PC-9 (cell line): ENCODE data around the gene TRIP11. TPM values are rescaled to one million over a fixed set of nuclear protein-coding genes. Genes with fewer than 3 reads are reported as not detected.

Experiments
- BruUV-seq: library from RNA; stranded (reverse); fragments of 400-500 nt; replicated peaks from 2 replicates; lab custom pipeline; 2021; lab: Mats Ljungman, UMichigan
- CTCF ChIA-PET: fragments of 300-600 bp; sonication (Branson Sonifier 250); formaldehyde crosslinking; loops from one replicate; lab custom pipeline; 2022; ENCODE audit warnings: antibody characterized with exemption; lab: Charles Lee
- POLR2A ChIA-PET: fragments of 300-600 bp; sonication (Branson Sonifier 250); formaldehyde crosslinking; loops from one replicate; lab custom pipeline; 2022; ENCODE audit warnings: antibody characterized with exemption; ENCODE audit not compliant: unreplicated experiment; lab: Charles Lee
- DNase-seq, 2 experiments: peaks; one replicate each; pipeline versions ENCODE4 v3.0.0 to v3.0.0-alpha.2; 2015 to 2022; ENCODE audit warnings: mixed read lengths in 1 of 2
- H2AFZ ChIP-seq: fragments of 200-600 bp; sonication (generic); 2 replicates; pipeline ENCODE4 v1.8.1; 2017; ENCODE audit warnings: antibody characterized with exemption
- H3F3A ChIP-seq: fragments of 200-600 bp; sonication (generic); 2 replicates; pipeline ENCODE4 v1.8.1; 2017; ENCODE audit warnings: antibody characterized with exemption, mild to moderate bottlenecking, low read depth; ENCODE audit not compliant: insufficient read depth
- H3K27ac ChIP-seq: fragments of 200-600 bp; sonication (generic); 2 replicates; pipeline ENCODE4 v1.6.1; 2016; ENCODE audit warnings: mixed run types
- H3K27me3 ChIP-seq: fragments of 200-600 bp; sonication (generic); 2 replicates; pipeline ENCODE4 v1.6.1; 2016; ENCODE audit warnings: low read depth, mixed run types; ENCODE audit not compliant: insufficient read depth
- H3K36me3 ChIP-seq: fragments of 200-600 bp; sonication (generic); 2 replicates; pipeline ENCODE4 v1.6.1; 2016; ENCODE audit warnings: low read depth, mixed run types
- H3K4me1 ChIP-seq: fragments of 200-600 bp; sonication (generic); replicated peaks from 2 replicates; pipeline ENCODE4 v1.6.1; 2016; ENCODE audit warnings: mixed run types; ENCODE audit not compliant: insufficient read depth
- H3K4me2 ChIP-seq: fragments of 200-600 bp; sonication (generic); 2 replicates; pipeline ENCODE4 v1.6.1; 2017; ENCODE audit warnings: mixed run types
- H3K4me3 ChIP-seq: fragments of 200-600 bp; sonication (generic); 2 replicates; pipeline ENCODE4 v1.6.1; 2016; ENCODE audit warnings: mixed run types
- H3K79me2 ChIP-seq: fragments of 200-600 bp; sonication (generic); 2 replicates; pipeline ENCODE4 v1.6.1; 2017; ENCODE audit warnings: low read depth, mixed run types
- H3K9me2 ChIP-seq: fragments of 200-600 bp; sonication (generic); 2 replicates; pipeline ENCODE4 v1.8.1; 2017; ENCODE audit warnings: mild to moderate bottlenecking; ENCODE audit not compliant: insufficient read depth
- H3K9me3 ChIP-seq: fragments of 200-600 bp; sonication (generic); 2 replicates; pipeline ENCODE4 v1.8.1; 2016; ENCODE audit warnings: low read depth; ENCODE audit not compliant: insufficient read depth
- H4K20me1 ChIP-seq: fragments of 200-600 bp; sonication (generic); 2 replicates; pipeline ENCODE4 v1.8.1; 2017; ENCODE audit not compliant: insufficient read depth
- EZH2 ChIP-seq: fragments of 200-600 bp; sonication (generic); IDR thresholded peaks from 2 replicates; pipeline ENCODE4 v1.8.0; 2017; ENCODE audit warnings: antibody characterized with exemption, low read depth
- intact Hi-C: fragments of 100-400 bp; cut with micrococcal nuclease; formaldehyde crosslinking; loops from one replicate; pipeline ENCODE4 v1.10.0; 2022; ENCODE audit not compliant: unreplicated experiment
- total RNA-seq: library from RNA; stranded (reverse); gene quantifications from 2 replicates; pipeline ENCODE4 v1.2.3, GENCODE V29; 2021
- TF ChIP-seq, protein P1 (sequence below): fragments of 200-600 bp; sonication (generic); conservative IDR thresholded peaks from 2 replicates; pipeline ENCODE4 v1.6.1; 2017; ENCODE audit warnings: mixed run types, antibody characterized with exemption, mild to moderate bottlenecking, moderate library complexity

The TRIP11 gene
- total RNA-seq, 1 experiment from 2014 or later, result 22.0 TPM

DNA sequence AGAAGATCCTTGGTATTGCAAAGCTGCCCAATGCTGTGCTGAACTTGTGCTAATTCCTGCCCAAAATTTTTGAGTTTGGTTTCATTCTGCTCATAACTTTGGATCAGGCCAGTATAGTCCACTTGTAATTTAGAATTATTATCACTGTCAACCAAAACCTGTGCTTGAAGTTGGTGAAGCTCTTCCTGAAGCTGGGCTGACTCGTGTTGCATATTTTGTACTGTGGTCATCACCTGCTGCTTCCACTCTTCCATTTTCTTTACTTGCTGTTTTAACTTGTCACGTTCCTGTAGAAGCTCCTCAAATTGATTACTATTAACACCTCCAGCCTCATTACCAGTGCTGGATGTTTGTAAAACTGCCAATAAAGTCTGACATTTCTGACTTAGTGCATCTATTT is 35.8 kb downstream of the TRIP11 start:
- no peaks in the 10 kb centered on the region for H3K79me2 ChIP-seq
- no peaks in the 10 kb centered on the region for H3K9me3 ChIP-seq
- H3K27me3 ChIP-seq, result no peaks in the 10 kb centered on the region
- no peak overlapping the region for H2AFZ ChIP-seq
- no peaks in the 10 kb centered on the region for H3F3A ChIP-seq
- TF ChIP-seq, protein P1, sequence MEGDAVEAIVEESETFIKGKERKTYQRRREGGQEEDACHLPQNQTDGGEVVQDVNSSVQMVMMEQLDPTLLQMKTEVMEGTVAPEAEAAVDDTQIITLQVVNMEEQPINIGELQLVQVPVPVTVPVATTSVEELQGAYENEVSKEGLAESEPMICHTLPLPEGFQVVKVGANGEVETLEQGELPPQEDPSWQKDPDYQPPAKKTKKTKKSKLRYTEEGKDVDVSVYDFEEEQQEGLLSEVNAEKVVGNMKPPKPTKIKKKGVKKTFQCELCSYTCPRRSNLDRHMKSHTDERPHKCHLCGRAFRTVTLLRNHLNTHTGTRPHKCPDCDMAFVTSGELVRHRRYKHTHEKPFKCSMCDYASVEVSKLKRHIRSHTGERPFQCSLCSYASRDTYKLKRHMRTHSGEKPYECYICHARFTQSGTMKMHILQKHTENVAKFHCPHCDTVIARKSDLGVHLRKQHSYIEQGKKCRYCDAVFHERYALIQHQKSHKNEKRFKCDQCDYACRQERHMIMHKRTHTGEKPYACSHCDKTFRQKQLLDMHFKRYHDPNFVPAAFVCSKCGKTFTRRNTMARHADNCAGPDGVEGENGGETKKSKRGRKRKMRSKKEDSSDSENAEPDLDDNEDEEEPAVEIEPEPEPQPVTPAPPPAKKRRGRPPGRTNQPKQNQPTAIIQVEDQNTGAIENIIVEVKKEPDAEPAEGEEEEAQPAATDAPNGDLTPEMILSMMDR, result no peak
- TF ChIP-seq EZH2, result no peak
- ChIA-PET POLR2A (no interaction called here), CTCF (no interaction called here)
- H3K27ac ChIP-seq, result no peak overlapping the region
- H3K4me3 ChIP-seq, result no peak overlapping the region
- BruUV-seq, result no TSS peak
- DNase-seq, result no peak
- peaks cover 9% of the 10 kb centered on the region; the same call in 1 of the 2 replicates for H3K36me3 ChIP-seq
- no peaks in the 10 kb centered on the region for H3K9me2 ChIP-seq
- H4K20me1 ChIP-seq, result no peaks in the 10 kb centered on the region
- intact Hi-C loops, result no loop called here
- no peak overlapping the region for H3K4me2 ChIP-seq
- H3K4me1 ChIP-seq, result no peaks in the 10 kb centered on the region

DNA sequence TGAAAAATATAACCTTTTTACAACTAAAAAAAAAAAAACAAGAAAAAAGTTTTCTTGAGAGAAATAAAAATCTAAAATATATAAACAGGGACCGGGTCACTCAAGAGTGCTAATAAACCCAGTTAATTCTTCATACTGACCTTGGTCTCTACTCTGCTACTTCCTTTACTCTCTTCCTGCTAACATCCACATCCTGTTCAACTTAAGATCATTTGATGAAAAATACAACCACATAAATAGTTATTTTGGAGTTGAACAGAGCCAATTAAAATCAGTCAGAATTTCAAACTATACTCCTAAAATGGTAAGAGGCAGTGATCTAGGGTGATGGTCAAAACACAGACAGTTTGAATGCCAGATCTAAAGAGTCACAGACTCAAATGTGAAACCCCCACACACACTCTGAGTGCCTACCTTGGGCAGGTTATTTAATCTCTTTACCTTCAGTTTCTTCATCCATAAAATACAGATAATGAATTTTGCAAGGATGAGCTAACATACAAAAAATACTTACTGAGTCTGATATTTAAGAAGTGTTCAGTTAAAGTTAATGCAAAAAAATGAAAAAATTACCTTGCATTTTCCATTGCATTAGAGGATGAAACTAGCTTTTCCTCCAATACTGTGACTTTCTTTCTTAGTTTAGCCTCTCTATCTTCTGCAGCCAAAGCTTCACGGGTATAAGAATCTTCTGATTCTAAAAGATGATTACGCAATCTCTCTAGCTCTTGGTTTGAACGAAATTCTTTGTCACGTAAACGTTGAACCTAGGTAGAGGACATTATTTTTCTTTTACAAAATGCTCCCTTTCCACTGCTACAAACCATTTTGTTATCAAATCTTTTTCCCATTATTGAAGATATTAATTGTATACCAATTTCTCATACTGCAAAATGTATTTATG is 40.9 kb downstream of the TRIP11 start:
- H2AFZ ChIP-seq, result no peak overlapping the region
- H3K4me3 ChIP-seq, result no peak overlapping the region
- H4K20me1 ChIP-seq, result no peaks in the 10 kb centered on the region
- no peak for DNase-seq
- no TSS peak for BruUV-seq
- ChIA-PET CTCF (no interaction called here), POLR2A (no interaction called here)
- H3K27me3 ChIP-seq, result no peaks in the 10 kb centered on the region
- no peaks in the 10 kb centered on the region for H3K9me2 ChIP-seq
- H3K9me3 ChIP-seq, result no peaks in the 10 kb centered on the region
- H3K79me2 ChIP-seq, result no peaks in the 10 kb centered on the region
- TF ChIP-seq, protein P1, result no peak
- no peak for TF ChIP-seq EZH2
- no peaks in the 10 kb centered on the region for H3K4me1 ChIP-seq
- peaks cover 5% of the 10 kb centered on the region; the same call in 1 of the 2 replicates for H3K36me3 ChIP-seq
- H3F3A ChIP-seq, result peaks cover 6% of the 10 kb centered on the region; the same call in 1 of the 2 replicates
- no peak overlapping the region for H3K27ac ChIP-seq
- intact Hi-C loops, result no loop called here
- H3K4me2 ChIP-seq, result no peak overlapping the region

DNA sequence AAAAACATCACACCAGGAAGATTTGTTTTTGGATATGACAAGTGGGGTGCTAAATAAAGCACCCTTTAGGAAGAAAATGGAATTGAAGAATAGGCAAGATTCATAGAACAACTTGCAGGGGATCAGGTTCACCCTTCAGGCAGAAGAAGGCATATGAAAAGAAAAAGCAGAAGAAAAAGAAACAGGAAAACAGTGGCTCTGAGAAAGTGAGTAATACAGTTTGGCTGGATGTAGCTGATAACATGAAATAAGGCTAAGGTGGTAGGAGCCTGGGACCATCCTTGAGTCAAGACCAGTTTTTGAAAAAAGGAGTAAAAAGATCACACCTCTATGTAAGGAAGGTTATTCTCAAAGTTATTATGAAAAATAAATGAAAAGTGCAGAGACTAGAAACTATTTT is 42.4 kb downstream of the TRIP11 start:
- H3K36me3 ChIP-seq, result peaks cover 5% of the 10 kb centered on the region; the same call in 1 of the 2 replicates
- no peak overlapping the region for H3K4me2 ChIP-seq
- H2AFZ ChIP-seq, result no peak overlapping the region
- ChIA-PET POLR2A (no interaction called here), CTCF (no interaction called here)
- H3K9me3 ChIP-seq, result no peaks in the 10 kb centered on the region
- H3K27me3 ChIP-seq, result no peaks in the 10 kb centered on the region
- H3K4me3 ChIP-seq, result no peak overlapping the region
- H3F3A ChIP-seq, result peaks cover 6% of the 10 kb centered on the region; the same call in 1 of the 2 replicates
- H3K27ac ChIP-seq, result no peak overlapping the region
- no peaks in the 10 kb centered on the region for H3K9me2 ChIP-seq
- H3K79me2 ChIP-seq, result no peaks in the 10 kb centered on the region
- H4K20me1 ChIP-seq, result no peaks in the 10 kb centered on the region
- BruUV-seq, result no TSS peak
- TF ChIP-seq, protein P1, result no peak
- TF ChIP-seq EZH2, result no peak
- no peaks in the 10 kb centered on the region for H3K4me1 ChIP-seq
- no peak for DNase-seq
- intact Hi-C loops, result no loop called here
